NCI-H1092 treated with DMSO at 0.1 percent for 48 hours (cell line): ENCODE results near the gene CDH4.

Experiments
- DNase-seq: peaks from one replicate; lab custom pipeline; 2025; lab: John Stamatoyannopoulos, UW

The CDH4 gene

DNA sequence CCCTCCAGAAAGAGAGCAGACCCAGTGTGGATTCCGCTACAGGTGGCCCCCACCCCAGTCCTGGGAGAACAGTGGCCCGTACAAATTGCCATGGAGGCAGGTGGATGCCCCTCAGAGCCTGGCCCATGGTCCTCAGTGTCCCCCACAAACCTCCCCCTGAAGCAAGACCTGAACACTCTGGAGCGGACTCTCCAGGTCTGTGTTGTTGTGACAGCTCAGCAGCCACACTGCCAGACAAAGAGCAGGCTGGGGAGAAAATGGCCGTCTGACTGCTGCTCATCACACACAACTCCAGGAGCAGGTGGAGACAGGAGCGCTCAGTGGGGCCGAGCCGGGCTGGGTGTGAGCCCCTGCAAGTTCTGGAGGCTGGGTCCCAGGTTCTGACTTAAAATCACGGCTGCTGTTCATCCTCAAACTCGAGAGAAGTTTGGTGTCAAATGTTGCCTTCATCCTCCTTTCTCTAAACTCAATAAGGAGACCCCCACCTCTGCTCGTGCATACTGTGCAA lies 241.8 kb downstream of the CDH4 start:
- no peak for DNase-seq

DNA sequence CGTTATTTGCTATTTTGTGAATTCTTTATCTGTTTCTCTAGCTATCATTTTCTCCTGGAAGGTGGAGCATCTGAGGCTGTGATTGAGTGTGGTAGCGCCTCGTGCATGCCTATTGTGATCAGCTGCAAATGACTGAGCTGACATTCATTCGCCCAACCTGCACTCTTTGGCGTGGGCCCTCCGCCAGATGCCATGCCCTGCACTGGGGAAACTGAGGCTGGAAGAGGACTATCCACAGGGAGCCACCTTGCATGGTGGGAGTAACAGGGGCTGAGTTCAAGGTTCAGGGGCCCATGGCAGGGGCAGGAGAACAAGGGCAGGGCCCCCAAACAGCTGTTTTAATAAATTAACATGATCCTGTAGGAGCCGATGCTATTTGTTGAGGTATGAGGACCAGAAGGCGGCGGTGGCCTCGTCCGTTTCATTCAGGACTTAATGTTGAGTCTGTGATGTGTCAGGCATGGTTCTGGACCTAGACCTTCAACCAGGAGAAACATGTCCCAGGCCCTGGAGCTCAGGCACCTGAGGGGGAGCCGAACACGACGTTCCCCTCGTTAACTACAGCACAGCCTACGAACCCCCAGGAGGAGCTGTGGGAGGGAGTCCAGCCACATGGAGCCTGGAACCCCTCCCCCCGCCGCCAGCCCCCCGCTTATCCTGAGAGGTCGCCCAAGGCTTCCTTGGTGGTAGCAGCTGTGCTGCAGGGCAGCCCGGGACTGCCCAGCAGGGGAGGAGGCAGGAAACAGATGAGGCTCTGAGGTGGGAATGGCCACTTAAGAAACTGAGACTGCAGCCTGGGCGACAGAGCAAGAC lies 242.9 kb downstream of the CDH4 start:
- no peak for DNase-seq

DNA sequence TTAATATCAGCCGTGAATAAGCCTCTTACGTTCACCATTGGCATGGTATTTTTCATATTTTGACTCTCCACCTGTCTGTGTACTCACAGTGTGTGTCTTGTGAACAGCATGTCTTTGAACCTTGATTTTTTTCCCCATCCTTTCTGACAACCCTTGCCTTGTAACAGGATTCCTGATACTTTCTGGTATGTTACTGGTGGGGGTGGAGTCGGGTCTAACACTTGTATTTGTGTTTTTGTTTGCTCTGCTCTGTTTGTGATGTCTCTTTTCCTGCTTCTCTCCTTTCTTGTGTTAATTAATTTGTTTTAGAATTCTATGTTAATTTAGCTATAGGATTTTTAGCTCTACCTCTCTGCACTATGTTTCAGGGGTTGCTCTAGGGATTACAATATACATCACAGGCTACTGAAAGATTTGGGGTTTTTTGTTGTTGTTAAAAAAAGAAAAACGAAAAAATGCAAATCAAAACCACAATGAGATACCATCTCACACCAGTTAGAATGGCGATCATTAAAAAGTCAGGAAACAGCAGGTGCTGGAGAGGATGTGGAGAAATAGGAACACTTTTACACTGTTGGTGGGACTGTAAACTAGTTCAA lies 245.1 kb downstream of the CDH4 start:
- no peak for DNase-seq

DNA sequence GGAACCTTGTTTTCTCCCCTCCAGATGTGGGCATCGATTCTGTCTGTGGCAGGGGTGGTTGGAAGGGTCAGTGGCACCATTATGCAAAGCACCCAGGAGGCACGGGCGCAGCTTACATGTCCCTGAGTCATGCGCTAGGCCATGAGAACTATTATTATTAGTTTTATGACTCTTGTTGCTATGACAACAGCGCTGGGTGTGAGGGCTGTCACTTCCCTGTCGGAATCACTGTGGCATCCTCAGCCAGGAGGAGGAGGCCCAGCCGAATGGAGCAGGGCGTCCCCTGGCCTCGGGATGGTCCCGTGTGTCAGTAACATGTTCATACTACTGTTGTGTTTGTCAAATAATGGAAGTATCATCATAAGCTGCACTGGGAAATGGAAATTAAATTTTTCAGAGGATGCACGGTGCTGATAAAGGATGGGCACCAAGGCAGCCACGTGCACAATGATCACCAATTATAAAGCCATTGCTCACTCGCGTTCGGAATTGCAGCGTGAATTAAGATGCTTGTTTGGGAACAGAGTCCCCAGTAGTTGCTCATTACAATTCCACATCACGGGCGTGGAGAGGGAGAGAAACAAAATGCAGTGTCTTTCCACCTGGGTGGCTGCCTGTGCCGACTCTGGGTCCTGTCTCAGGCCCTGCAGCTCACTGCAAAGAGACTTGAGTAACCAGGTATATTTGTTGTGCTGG lies 247.9 kb downstream of the CDH4 start:
- DNase-seq: no peak

- no peak for DNase-seq
These were observed 248.8 kb downstream of the CDH4 start for GRCh38 chr20:61500791-61501321.

DNA sequence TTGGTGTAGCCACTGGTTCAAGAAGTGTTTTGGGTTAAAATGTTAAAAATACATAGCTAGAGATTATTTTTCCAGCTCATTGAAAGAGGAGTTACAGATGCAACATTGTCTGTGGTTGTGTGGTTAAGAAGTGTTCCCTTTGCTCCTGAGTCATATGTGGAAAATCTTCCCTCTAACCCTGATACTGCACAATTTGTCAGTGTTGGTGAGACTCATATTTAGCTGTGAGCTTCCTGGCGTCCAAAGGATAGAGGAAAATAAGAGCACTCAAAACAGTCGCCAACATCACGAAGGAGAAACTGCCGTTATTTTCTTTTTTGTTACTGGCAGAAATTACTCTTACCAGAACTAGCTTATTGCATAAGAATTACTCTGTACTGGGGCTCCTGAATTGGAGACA lies 250.4 kb downstream of the CDH4 start:
- DNase-seq: no peak

- DNase-seq: no peak
These were observed 251.0 kb downstream of the CDH4 start for GRCh38 chr20:61503106-61503505.

DNA sequence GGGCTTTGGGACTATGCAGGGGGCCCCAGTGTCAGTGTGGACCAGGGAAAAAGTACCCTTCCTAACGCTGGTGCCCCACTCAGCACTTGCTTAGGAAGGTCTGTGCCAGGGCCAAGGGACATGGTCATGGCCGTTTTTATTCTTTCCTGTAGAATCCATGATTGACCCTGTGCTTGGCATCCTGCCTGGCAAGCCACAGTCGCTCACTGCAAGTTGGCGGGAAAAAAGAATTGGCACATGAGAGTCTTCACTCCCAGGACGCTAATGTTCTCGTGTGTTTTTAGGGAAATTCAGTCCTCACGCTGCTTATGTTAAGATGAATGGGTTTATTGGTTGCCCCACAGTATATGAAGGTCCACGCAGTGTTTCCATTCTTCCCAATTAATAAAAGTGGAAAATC lies 253.4 kb downstream of the CDH4 start:
- no peak for DNase-seq

DNA sequence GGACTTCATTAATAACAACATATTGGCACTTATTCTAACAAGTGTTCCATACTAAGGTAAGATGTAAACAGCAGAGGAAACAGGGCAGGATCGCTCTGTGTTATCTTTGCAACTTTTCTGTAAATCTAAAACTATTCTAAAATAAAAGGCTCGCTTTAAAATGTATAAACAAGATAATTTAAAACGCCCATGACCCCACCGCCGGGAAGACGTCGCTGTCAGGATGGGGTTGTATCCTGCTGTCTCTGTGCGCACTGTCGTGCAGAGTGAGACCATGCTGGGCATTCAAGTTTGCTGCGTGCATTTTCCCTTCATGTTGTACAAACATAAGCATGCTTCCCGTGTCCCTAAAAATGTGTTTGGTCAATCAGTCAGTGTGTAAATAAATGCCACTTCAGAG lies 255.7 kb downstream of the CDH4 start:
- DNase-seq: no peak

- no peak for DNase-seq
These were observed 256.4 kb downstream of the CDH4 start for GRCh38 chr20:61508301-61509096.

DNA sequence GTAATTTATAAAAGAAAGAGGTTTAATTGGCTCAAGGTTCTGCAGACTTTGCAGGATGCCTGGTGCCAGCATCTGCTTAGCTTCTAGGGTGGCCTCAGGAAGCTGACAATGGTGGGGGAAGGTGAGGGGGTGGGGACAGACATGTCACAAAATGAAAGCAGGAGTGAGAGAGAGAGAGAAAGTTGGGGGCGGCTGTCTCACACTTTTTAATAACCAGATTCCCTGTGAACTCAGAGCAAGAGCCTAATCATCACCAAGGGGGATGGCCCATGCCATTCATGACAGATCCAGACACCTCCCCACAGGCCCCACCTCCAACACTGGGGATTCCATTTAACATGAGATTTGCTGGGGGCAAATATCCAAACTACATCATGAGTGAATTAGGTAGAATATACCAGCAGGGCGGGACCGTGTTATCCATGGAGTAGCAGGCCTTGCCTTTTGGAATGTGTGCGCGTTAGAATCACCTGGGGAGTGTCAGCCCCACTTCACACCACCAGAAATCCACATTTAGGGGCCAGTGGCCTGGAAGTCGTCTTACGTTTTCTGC lies 258.8 kb downstream of the CDH4 start:
- no peak for DNase-seq

GRCh38 chr20:61512475-61512874 lies 260.4 kb downstream of the CDH4 start:
- no peak for DNase-seq

GRCh38 chr20:61513124-61514017 lies 261.3 kb downstream of the CDH4 start:
- DNase-seq: no peak

- no peak for DNase-seq
These were observed 261.9 kb downstream of the CDH4 start for GRCh38 chr20:61514018-61514365.

DNA sequence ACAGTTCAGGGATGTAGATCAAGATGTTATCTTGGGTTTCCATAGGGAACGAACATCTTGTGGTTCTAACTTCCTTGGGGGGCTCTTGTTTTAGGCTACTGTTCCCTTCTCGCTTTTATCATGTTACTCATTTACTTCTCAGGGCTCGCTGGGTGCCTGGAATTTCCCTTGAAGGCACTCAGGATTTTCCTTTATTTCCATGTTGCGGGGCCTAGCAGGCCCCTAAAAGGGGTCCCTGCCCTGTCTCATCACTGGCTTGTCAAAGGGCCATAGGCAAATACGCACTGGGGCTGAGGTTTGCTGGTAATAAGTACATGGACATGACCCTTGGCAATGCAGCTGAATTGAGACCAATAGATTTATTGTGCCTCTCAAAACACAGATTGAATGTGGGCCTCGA lies 262.3 kb downstream of the CDH4 start:
- DNase-seq: no peak

DNA sequence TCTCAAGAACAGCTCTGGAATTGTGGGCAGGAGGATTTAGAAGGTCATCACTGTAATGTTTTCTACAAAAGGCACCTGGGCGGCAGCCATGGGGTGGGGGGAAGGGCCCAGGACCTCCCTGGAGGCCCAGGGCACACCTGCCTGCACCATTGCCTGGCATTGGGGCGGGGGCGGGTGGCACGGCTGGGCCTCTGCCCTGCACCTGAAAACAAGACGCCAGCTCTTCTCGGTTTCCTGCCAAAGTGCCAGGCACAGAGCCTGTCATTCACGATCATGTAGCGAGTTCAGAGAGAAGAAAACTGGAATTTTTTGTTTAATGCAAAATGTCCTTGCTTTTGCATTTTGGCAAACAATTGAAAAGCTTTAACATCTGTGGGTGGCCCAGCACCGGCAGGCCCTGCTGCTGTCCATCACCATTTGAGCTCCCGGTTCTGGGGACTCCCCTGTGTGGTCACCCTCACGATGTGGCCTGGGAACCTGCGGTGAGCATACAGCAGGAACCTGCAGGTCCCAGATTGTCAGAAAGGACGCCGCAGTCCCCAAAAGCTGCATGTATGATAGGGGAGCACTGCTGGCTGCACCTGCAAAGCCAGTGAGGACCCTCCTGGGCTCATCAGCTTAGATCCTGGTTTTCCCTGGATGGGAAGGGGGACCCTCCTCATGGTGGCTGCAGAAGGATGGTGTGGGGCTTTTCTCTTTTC lies 262.9 kb downstream of the CDH4 start:
- no peak for DNase-seq

GRCh38 chr20:61515922-61516321 lies 263.9 kb downstream of the CDH4 start:
- no peak for DNase-seq

DNA sequence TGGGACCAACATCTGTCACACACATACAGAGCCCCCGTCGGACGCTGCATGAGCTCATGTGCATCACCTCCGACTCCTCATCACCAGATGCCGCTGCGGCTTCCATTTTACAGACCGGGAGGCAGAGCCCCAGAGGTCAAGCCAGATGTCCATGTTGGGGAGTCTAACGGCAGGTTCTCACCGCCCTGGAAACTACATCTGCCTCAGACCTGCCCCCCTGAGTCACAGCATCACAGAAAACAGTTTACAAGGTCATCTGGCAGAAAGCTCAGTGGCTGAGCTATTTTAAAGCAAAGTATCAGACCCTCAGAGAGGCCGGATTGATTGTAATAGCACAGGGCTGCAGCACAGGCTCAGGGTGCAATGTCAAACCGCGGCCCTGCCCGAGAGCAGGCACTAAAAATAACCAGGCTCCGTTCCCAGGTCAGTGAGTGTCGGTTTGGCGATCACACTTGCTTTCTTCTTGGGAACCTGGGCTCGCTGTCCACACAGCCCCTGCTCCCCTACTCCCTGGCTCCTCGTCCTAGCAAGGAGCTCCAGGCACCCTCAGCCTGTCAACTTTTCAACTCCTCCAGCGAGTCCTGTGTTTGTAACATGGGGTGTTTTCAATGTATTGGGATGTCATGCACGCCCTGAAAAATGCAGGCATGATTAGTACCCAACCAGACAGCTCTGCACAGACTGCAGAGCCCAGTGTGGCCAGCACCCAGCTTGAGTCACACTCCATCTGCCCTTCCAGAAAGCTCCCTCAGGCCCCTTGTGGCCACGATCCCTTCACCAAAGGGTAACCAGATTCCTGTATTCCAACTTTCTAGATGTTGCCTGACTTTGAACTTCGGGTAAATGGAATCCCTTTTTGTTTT lies 264.5 kb downstream of the CDH4 start:
- DNase-seq: no peak

GRCh38 chr20:61517419-61517818 lies 265.4 kb downstream of the CDH4 start:
- DNase-seq: no peak
